GM21619 (cell line): ENCODE measurements around the gene SELL.
A peak's percentile ranks its signal among the peaks of the same experiment; 100 is the strongest.
"Not testable (repeated sequence)": the region's sequence is repeated elsewhere in the genome, so short reads cannot be mapped to it uniquely, and the experiment has no call there.

ENCODE experiments used
- ATAC-seq: cut with Tn5 transposase; IDR thresholded peaks from one replicate; pipeline ENCODE4 v1.9.1; 2021; ENCODE audit not compliant: unreplicated experiment

SELL gene

GRCh38 chr1:169711469-169712308 lies at the start of gene SELL:
Gene SELL (minus strand): TSS chr1:169711620. CDS start chr1:169711498, 122 bp downstream.
- peak; percentile 81 for ATAC-seq

- ATAC-seq = no peak
These were observed 47.6 kb upstream of the SELL start for GRCh38 chr1:169759038-169759437.

GRCh38 chr1:169753549-169753948 lies 42.1 kb upstream of the SELL start:
- ATAC-seq = no peak

- no peak for ATAC-seq
These were observed 38.6 kb upstream of the SELL start for GRCh38 chr1:169750041-169750440.

- ATAC-seq = no peak
These were observed 35.1 kb upstream of the SELL start for GRCh38 chr1:169746550-169746949.

GRCh38 chr1:169745015-169745861 lies 33.8 kb upstream of the SELL start:
- no peak for ATAC-seq

- no peak for ATAC-seq
These were observed 30.4 kb upstream of the SELL start for GRCh38 chr1:169741666-169742394.

- ATAC-seq = no peak
These were observed 28.6 kb upstream of the SELL start for GRCh38 chr1:169739980-169740379.

GRCh38 chr1:169733924-169734323 lies 22.5 kb upstream of the SELL start, which contains the start of gene SELE:
Gene SELE (minus strand): TSS chr1:169734079. CDS start chr1:169733612, 467 bp downstream.
- ATAC-seq = no peak

- no peak for ATAC-seq
These were observed 20.0 kb upstream of the SELL start for GRCh38 chr1:169731446-169731845.

- ATAC-seq = no peak
These were observed 18.6 kb upstream of the SELL start for GRCh38 chr1:169729991-169730390.

- no peak for ATAC-seq
These were observed 15.9 kb upstream of the SELL start for GRCh38 chr1:169727307-169727706.

GRCh38 chr1:169726851-169727250 lies 15.4 kb upstream of the SELL start:
- no peak for ATAC-seq

GRCh38 chr1:169725930-169726329 lies 14.5 kb upstream of the SELL start:
- ATAC-seq = no peak

GRCh38 chr1:169724168-169724567 lies 12.7 kb upstream of the SELL start:
- no peak for ATAC-seq

- ATAC-seq = no peak
These were observed 12.3 kb upstream of the SELL start for GRCh38 chr1:169723763-169724162.

- ATAC-seq = no peak
These were observed 11.4 kb upstream of the SELL start for GRCh38 chr1:169722779-169723178.

- ATAC-seq = not testable (repeated sequence)
These were observed 3.7 kb upstream of the SELL start for GRCh38 chr1:169715100-169715499.

GRCh38 chr1:169713090-169713489 lies 1.7 kb upstream of the SELL start:
- not testable (repeated sequence) for ATAC-seq

- no peak for ATAC-seq
These were observed 850 bp upstream of the SELL start for GRCh38 chr1:169712309-169712631.

GRCh38 chr1:169708647-169709046 lies 2.8 kb downstream of the SELL start:
- no peak for ATAC-seq
